Measurements from ENCODE around the gene ARSK.

The ARSK gene, protein sequence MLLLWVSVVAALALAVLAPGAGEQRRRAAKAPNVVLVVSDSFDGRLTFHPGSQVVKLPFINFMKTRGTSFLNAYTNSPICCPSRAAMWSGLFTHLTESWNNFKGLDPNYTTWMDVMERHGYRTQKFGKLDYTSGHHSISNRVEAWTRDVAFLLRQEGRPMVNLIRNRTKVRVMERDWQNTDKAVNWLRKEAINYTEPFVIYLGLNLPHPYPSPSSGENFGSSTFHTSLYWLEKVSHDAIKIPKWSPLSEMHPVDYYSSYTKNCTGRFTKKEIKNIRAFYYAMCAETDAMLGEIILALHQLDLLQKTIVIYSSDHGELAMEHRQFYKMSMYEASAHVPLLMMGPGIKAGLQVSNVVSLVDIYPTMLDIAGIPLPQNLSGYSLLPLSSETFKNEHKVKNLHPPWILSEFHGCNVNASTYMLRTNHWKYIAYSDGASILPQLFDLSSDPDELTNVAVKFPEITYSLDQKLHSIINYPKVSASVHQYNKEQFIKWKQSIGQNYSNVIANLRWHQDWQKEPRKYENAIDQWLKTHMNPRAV

GRCh38 chr5:95554647-95555548 lies at the start of gene ARSK, which contains the start of gene SKIC3:
TSS of gene ARSK (plus strand) at chr5:95555101. CDS start at chr5:95555279, 178 bp downstream.
TSS of gene SKIC3 (minus strand) at chr5:95554977. CDS start at chr5:95547150, 7,827 bp downstream.
- H3K27ac ChIP-seq, result peak within 1 kb of the TSS; percentile 76

DNA sequence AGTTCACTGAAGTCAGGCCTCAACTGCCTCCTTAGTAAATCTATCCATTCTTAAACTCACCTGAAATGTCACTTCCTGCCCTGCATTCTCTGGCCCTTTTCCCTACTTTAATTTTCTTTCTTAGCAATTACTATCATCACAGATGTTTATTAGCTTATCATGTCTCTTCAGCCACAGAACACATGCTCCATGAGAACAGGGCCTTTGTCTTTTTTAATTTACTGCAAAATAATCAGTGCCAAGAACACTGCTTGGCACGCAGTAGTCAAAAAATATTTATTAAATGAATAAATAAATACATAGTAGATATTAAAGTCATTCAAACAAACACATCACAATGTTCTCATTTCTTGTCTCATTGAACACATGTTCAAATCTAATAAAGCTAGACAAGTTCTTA lies 46.4 kb upstream of the ARSK start:
- no peak overlapping the region for H3K27ac ChIP-seq
- no peak for DNase-seq (ENCODE audit: low read depth, low spot score)

More at GRCh38 chr5:95554647-95555548, at the start of gene ARSK, which contains the start of gene SKIC3:
- peak; percentile 96 for DNase-seq (ENCODE audit: low read depth, low spot score)

DNA sequence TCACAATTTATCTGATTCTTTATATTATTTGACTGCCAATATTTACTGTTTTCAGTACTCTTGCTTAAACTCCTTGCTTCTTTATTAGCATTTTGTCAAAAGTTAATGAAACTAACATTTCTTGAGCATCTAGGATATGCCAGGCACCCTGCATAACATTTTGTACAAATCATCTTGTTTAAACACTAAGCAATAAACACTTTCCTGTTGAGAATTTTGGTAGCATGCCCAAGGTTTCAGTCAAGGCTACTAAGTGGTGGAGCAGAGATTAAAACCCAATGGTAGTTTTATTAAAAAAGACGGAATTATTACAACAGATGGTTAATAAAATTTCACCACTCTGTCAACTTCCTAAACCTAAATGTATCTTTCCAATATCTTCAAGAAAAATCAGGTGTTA lies 43.3 kb upstream of the ARSK start:
- H3K27ac ChIP-seq, result no peak overlapping the region
- DNase-seq (ENCODE audit: low read depth, low spot score), result no peak

DNA sequence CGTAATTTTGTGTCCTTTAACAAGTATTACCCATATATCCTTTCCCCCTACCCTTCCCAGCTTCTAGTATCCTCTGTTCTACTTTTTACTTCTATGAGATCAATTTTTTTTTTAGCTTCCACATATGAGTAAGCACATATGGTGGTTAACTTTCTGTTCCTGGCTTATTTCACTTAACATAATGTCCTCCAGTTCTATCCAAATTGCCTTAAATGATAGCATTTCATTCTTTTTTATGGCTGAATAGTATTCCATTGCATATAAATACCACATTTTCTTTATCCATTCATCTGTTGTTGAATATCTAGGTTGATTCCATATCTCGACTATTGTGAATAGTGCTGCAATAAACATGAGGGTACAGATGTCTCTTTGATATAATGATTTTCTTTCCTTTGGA lies 36.5 kb upstream of the ARSK start:
- no peak overlapping the region for H3K27ac ChIP-seq
- no peak for DNase-seq (ENCODE audit: low read depth, low spot score)

GRCh38 chr5:95519151-95519550 lies 35.8 kb upstream of the ARSK start:
- no peak overlapping the region for H3K27ac ChIP-seq
- no peak for DNase-seq (ENCODE audit: low read depth, low spot score)

- no peak overlapping the region for H3K27ac ChIP-seq
- no peak for DNase-seq (ENCODE audit: low read depth, low spot score)
Observed at GRCh38 chr5:95519681-95520080, 35.2 kb upstream of the ARSK start.

- no peak overlapping the region for H3K27ac ChIP-seq
- no peak for DNase-seq (ENCODE audit: low read depth, low spot score)
Observed at GRCh38 chr5:95520206-95520605, 34.7 kb upstream of the ARSK start.

GRCh38 chr5:95524423-95524822 lies 30.5 kb upstream of the ARSK start:
- no peak for DNase-seq (ENCODE audit: low read depth, low spot score)
- no peak overlapping the region for H3K27ac ChIP-seq

DNA sequence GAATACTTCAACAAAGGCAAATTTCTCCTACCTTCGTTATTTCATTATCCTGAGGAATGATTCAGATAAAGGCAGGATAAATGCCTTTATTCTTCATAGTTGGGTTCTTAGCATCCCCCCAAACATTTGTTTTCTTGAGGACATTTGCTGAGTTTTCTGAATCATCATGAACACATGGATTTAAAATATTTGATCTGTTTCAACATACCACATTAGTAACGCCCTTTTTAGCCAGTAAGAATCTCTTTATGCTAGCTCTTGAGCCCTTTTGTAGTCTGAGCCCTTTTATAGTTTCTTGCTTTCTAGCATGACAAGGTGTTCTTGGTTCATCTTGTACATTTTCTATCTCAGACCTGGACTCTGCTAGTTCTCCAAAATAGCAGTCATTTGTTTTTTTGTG lies 28.0 kb upstream of the ARSK start:
- DNase-seq (ENCODE audit: low read depth, low spot score), result no peak
- no peak overlapping the region for H3K27ac ChIP-seq

GRCh38 chr5:95528565-95528964 lies 26.3 kb upstream of the ARSK start:
- no peak overlapping the region for H3K27ac ChIP-seq
- no peak for DNase-seq (ENCODE audit: low read depth, low spot score)

GRCh38 chr5:95530416-95530815 lies 24.5 kb upstream of the ARSK start:
- peak; percentile 27 for DNase-seq (ENCODE audit: low read depth, low spot score)
- H3K27ac ChIP-seq, result no peak overlapping the region

GRCh38 chr5:95531491-95531890 lies 23.4 kb upstream of the ARSK start:
- H3K27ac ChIP-seq, result no peak overlapping the region
- no peak for DNase-seq (ENCODE audit: low read depth, low spot score)

DNA sequence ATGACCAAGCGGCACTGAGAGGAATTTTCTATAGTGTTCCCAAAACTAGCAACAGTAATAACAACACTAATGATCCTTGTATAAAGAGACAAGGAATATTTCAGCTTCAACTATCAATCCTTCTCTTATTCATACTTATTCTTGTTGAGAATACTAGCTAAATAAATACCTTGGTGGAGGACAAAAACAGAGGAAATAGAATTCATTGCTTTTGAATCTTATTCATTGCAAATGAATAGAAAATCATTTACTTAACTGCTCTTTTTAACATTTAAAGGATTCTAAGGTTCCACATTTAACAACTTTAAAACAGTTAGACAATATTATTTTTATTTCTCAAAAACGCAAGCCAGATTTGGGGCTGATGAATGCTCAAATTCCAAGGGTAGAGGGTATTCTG lies 22.5 kb upstream of the ARSK start:
- no peak overlapping the region for H3K27ac ChIP-seq
- no peak for DNase-seq (ENCODE audit: low read depth, low spot score)

- no peak overlapping the region for H3K27ac ChIP-seq
- DNase-seq (ENCODE audit: low read depth, low spot score), result no peak
Observed at GRCh38 chr5:95533106-95533505, 21.8 kb upstream of the ARSK start.

- no peak overlapping the region for H3K27ac ChIP-seq
- DNase-seq (ENCODE audit: low read depth, low spot score), result no peak
Observed at GRCh38 chr5:95533761-95534160, 21.1 kb upstream of the ARSK start.

DNA sequence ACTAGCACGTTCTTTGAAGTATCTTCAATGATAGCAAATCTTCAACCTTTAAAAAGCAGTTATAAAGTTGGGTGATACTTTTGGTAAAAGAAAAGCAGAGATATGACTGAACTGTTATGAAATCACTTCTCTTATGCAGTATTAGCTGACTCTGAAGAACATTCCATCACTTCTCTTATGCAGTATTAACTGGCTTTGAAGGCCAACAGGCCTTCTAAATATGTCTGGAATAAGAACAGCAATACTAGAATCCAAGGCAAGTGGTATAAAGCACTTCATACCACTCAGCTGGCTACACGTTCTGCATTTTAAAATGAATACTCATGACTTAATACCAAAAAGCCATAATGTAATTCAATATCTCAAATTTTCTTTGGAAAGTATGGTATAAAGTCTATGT lies 17.4 kb upstream of the ARSK start:
- H3K27ac ChIP-seq, result no peak overlapping the region
- no peak for DNase-seq (ENCODE audit: low read depth, low spot score)

DNA sequence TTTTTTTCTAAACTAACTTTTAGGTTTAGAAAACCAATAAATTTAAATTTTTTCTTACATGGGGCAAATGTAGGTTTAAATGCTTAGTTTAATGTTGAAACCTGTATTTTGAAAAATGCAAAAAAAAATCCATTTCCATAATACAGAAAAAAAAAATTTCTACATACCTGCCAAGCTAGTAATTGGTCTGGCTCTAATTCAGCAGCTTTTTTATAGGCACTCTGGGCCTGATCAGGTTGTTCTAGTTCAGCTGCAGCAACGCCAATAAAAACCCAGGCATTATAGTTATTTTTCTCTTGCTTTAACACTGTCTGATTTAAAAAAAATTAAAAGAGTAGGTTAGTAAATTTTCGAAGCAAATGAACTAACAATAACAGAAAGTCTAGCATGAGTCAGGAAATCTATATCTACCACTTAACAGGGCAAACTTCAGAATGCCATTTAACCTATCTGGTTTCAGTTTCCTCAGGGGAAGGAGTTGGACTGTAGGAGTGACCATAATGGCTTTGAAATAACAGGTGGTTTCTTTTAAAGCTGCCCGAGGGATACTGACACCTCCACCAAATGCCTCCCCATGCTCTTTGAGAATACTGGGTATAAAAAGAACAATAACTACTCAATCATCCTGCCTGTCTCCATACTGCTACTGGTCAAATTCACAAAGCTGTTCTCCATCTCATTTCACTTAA lies 11.7 kb upstream of the ARSK start:
- no peak overlapping the region for H3K27ac ChIP-seq
- no peak for DNase-seq (ENCODE audit: low read depth, low spot score)

DNA sequence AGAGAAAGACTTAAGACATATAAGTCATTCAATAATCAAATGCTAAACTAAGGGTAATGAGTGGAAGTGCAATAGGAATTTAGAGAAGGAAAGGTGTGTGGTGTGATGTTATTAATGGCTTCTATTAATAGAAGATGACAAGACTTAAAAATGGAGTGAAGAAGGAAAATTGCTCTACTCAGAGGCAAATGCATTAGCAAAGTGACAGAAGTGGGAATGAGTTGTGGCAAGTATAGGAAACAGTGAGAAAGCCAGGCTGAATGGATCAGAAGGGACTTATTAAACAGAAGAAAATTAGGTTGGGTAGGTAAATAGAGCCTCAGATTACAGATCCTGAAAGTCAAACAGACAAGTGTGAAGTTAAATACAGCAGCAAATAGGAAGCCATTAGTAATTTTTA lies 5.9 kb upstream of the ARSK start:
- DNase-seq (ENCODE audit: low read depth, low spot score), result no peak
- H3K27ac ChIP-seq, result no peak overlapping the region

DNA sequence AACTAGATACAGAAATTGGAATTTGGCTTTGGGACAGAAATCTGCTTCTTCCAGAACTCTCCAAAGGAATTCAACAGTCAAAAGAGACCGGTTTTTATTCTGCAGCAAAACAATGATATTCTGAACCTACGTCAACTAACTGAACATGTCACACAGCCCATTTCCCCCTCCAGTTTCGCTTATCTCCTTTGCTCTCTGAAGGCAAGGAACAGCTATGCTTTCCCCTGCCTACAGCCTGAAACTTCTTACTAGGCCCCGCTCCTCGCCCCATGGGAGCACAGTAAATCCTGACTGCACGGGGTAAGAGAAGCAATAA lies 612 bp upstream of the ARSK start:
- H3K27ac ChIP-seq, result peak overlapping the region; percentile 76
- DNase-seq (ENCODE audit: low read depth, low spot score), result no peak

GRCh38 chr5:95555553-95555952 lies 652 bp downstream of the ARSK start:
- DNase-seq (ENCODE audit: low read depth, low spot score), result no peak
- peak overlapping the region; percentile 76 for H3K27ac ChIP-seq

DNA sequence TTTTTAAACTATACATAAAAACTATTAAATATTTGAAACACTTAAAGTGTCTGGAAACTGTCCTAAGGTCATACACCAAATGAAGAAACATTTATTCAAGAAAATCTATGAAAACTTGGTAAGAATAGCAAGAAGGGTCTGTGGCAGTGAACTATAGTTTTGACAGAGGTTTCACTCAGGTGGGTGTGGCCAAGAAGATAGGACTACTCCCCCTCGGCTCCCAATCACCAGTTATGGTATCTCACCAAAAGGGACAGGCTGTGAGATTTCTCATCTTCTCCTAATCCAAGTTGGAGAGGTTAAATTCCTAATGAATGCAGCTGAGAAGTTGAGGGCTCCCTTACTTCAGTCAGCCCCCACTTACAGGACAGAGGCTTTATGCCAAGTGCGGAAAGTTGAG lies 2.9 kb downstream of the ARSK start:
- H3K27ac ChIP-seq, result no peak overlapping the region
- DNase-seq (ENCODE audit: low read depth, low spot score), result no peak
